ENCODE results near the gene GLRA1.
"Not testable (repeated sequence)": the region's sequence is repeated elsewhere in the genome, so short reads cannot be mapped to it uniquely, and the experiment has no call there.

GLRA1 gene

GRCh38 chr5:151899399-151899798 is 25.3 kb downstream of the GLRA1 start:
- DNase-seq = no peak
- Mint-ChIP-seq H3K4me3 (no peak overlapping the region), H3K4me1 (peaks cover 12% of the 10 kb centered on the region), H3K36me3 (ENCODE audit: low read depth) (no peaks in the 10 kb centered on the region), H3K27ac (no peak overlapping the region), H3K27me3 (ENCODE audit: low read depth, poor library complexity) (peaks cover 19% of the 10 kb centered on the region), H3K9me3 (no peaks in the 10 kb centered on the region)
- no peak for TF ChIP-seq CTCF (IDR thresholded peaks at IDR 0.05)

GRCh38 chr5:151897896-151898295 is 26.8 kb downstream of the GLRA1 start:
- no peak for DNase-seq
- Mint-ChIP-seq H3K27ac (no peak overlapping the region), H3K36me3 (ENCODE audit: low read depth) (no peaks in the 10 kb centered on the region), H3K27me3 (ENCODE audit: low read depth, poor library complexity) (peaks cover 8% of the 10 kb centered on the region), H3K4me1 (peaks cover 2% of the 10 kb centered on the region), H3K9me3 (no peaks in the 10 kb centered on the region), H3K4me3 (no peak overlapping the region)
- no peak for TF ChIP-seq CTCF (IDR thresholded peaks at IDR 0.05)

- Mint-ChIP-seq H3K27me3 (ENCODE audit: low read depth, poor library complexity) (peaks cover 4% of the 10 kb centered on the region), H3K27ac (no peak overlapping the region), H3K36me3 (ENCODE audit: low read depth) (no peaks in the 10 kb centered on the region), H3K4me3 (no peak overlapping the region), H3K4me1 (no peaks in the 10 kb centered on the region), H3K9me3 (no peaks in the 10 kb centered on the region)
- no peak for TF ChIP-seq CTCF (IDR thresholded peaks at IDR 0.05)
- no peak for DNase-seq
Observed at GRCh38 chr5:151897020-151897552, 27.6 kb downstream of the GLRA1 start.

GRCh38 chr5:151896031-151896691 is 28.5 kb downstream of the GLRA1 start:
- DNase-seq = no peak
- H3K4me3 Mint-ChIP-seq = no peak overlapping the region
- no peaks in the 10 kb centered on the region for H3K36me3 Mint-ChIP-seq (ENCODE audit: low read depth)
- no peaks in the 10 kb centered on the region for H3K9me3 Mint-ChIP-seq
- peaks cover 3% of the 10 kb centered on the region for H3K27me3 Mint-ChIP-seq (ENCODE audit: low read depth, poor library complexity)
- no peaks in the 10 kb centered on the region for H3K4me1 Mint-ChIP-seq
- H3K27ac Mint-ChIP-seq = no peak overlapping the region
- no peak for TF ChIP-seq CTCF (IDR thresholded peaks at IDR 0.05)

GRCh38 chr5:151895660-151896030 is 29.0 kb downstream of the GLRA1 start:
- no peak for TF ChIP-seq CTCF (IDR thresholded peaks at IDR 0.05)
- H3K4me3 Mint-ChIP-seq = no peak overlapping the region
- no peaks in the 10 kb centered on the region for H3K36me3 Mint-ChIP-seq (ENCODE audit: low read depth)
- no peak for DNase-seq
- H3K27me3 Mint-ChIP-seq (ENCODE audit: low read depth, poor library complexity) = peaks cover 3% of the 10 kb centered on the region
- H3K4me1 Mint-ChIP-seq = no peaks in the 10 kb centered on the region
- H3K9me3 Mint-ChIP-seq = no peaks in the 10 kb centered on the region
- no peak overlapping the region for H3K27ac Mint-ChIP-seq

- H3K36me3 Mint-ChIP-seq (ENCODE audit: low read depth); H3K4me3 Mint-ChIP-seq; H3K27ac Mint-ChIP-seq; H3K27me3 Mint-ChIP-seq (ENCODE audit: low read depth, poor library complexity); DNase-seq; H3K4me1 Mint-ChIP-seq; H3K9me3 Mint-ChIP-seq: not testable (repeated sequence)
Observed at GRCh38 chr5:151893485-151893884, 31.2 kb downstream of the GLRA1 start.
